ENCODE measurements around the gene WARS2. TPM values are rescaled to one million over a fixed set of nuclear protein-coding genes. Genes with fewer than 3 reads are reported as not detected.

WARS2 gene
- total RNA-seq, 1 experiment from 2014 or later: 13.3 TPM

DNA sequence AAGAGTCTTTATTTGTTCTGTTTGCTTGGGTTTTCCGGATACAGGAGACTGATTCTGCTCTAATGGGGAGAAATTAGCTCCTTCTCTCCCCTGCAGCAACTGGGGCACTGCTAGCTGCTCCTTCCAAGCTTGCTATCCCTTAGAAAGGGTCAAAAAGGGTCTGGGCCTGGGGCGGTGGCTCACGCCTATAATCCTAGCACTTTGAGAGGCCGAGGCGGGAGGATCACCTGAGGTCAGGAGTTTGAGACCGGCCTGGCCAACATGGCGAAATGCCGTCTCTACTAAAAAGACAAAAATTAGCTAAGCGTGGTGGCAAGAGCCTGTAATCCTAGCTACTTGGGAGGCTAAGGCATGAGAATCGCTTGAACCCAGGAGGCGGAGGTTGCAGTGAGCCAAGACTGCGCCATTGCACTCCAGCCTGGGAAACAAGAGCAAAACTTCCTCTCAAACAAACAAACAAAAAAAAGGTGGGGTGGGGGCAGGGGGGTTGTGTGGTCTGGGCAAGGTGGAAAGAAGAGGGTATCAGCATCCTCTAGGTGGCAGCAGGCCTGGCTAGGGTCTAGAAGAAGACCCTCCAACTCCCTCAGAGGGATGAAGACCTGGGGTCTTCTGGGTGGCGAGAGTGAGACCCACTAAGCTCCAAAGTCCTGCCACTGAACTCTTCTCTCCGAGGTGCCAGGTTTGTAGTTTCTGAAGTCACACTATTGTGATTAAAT, 136.9 kb downstream of the WARS2 start:
- CTCF ChIA-PET: no interaction called here
- no TSS peak for BruUV-seq (replicated peaks)
- no peaks in the 10 kb centered on the region for H3K36me3 ChIP-seq (ENCODE audit: insufficient read depth, low read length, poor library complexity, severe bottlenecking)
- TF ChIP-seq, protein P1, sequence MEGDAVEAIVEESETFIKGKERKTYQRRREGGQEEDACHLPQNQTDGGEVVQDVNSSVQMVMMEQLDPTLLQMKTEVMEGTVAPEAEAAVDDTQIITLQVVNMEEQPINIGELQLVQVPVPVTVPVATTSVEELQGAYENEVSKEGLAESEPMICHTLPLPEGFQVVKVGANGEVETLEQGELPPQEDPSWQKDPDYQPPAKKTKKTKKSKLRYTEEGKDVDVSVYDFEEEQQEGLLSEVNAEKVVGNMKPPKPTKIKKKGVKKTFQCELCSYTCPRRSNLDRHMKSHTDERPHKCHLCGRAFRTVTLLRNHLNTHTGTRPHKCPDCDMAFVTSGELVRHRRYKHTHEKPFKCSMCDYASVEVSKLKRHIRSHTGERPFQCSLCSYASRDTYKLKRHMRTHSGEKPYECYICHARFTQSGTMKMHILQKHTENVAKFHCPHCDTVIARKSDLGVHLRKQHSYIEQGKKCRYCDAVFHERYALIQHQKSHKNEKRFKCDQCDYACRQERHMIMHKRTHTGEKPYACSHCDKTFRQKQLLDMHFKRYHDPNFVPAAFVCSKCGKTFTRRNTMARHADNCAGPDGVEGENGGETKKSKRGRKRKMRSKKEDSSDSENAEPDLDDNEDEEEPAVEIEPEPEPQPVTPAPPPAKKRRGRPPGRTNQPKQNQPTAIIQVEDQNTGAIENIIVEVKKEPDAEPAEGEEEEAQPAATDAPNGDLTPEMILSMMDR (conservative IDR thresholded peaks at IDR 0.05; ENCODE audit: low read depth, low read length): 0 out of 2 replicates have a peak, but pooled peaks have one; percentile 21
- no peak for TF ChIP-seq EZH2 (IDR thresholded peaks at IDR 0.05; ENCODE audit: borderline replicate concordance, low read depth, low read length, poor library complexity, severe bottlenecking)
- H3K27ac ChIP-seq (ENCODE audit: low read depth, low read length, poor library complexity, severe bottlenecking): no peak overlapping the region
- no peaks in the 10 kb centered on the region for H3K4me1 ChIP-seq (ENCODE audit: insufficient read depth, low read length, poor library complexity, severe bottlenecking)
- H3K4me3 ChIP-seq (ENCODE audit: low read depth, low read length, poor library complexity, severe bottlenecking): no peak overlapping the region
- DNase-seq (ENCODE audit: low spot score): no peak
- H3K27me3 ChIP-seq (replicated peaks; ENCODE audit: insufficient read depth, low read depth, low read length, poor library complexity): peaks cover 52% of the 10 kb centered on the region
- no peaks in the 10 kb centered on the region for H3K9me3 ChIP-seq (ENCODE audit: low read depth, low read length, poor library complexity, severe bottlenecking)
- POLR2A ChIA-PET (ENCODE audit: low non-redundant PET): no interaction called here
- intact Hi-C loops (cut with micrococcal nuclease; ENCODE audit: unreplicated experiment): no loop called here

- H3K27ac ChIP-seq (ENCODE audit: low read depth, low read length, poor library complexity, severe bottlenecking): no peak overlapping the region
- H3K36me3 ChIP-seq (ENCODE audit: insufficient read depth, low read length, poor library complexity, severe bottlenecking): no peaks in the 10 kb centered on the region
- peak; percentile 37 for DNase-seq (ENCODE audit: low spot score)
- H3K27me3 ChIP-seq (replicated peaks; ENCODE audit: insufficient read depth, low read depth, low read length, poor library complexity): peaks cover 42% of the 10 kb centered on the region
- no peaks in the 10 kb centered on the region for H3K9me3 ChIP-seq (ENCODE audit: low read depth, low read length, poor library complexity, severe bottlenecking)
- ChIA-PET POLR2A (ENCODE audit: low non-redundant PET) (no interaction called here), CTCF (no interaction called here)
- H3K4me1 ChIP-seq (ENCODE audit: insufficient read depth, low read length, poor library complexity, severe bottlenecking): no peaks in the 10 kb centered on the region
- no peak overlapping the region for H3K4me3 ChIP-seq (ENCODE audit: low read depth, low read length, poor library complexity, severe bottlenecking)
- intact Hi-C loops (cut with micrococcal nuclease; ENCODE audit: unreplicated experiment): no loop called here
- BruUV-seq (replicated peaks): no TSS peak
- TF ChIP-seq, protein P1 (conservative IDR thresholded peaks at IDR 0.05; ENCODE audit: low read depth, low read length): no peak
- no peak for TF ChIP-seq EZH2 (IDR thresholded peaks at IDR 0.05; ENCODE audit: borderline replicate concordance, low read depth, low read length, poor library complexity, severe bottlenecking)
Measured at GRCh38 chr1:119002028-119002686, 138.3 kb downstream of the WARS2 start.

DNA sequence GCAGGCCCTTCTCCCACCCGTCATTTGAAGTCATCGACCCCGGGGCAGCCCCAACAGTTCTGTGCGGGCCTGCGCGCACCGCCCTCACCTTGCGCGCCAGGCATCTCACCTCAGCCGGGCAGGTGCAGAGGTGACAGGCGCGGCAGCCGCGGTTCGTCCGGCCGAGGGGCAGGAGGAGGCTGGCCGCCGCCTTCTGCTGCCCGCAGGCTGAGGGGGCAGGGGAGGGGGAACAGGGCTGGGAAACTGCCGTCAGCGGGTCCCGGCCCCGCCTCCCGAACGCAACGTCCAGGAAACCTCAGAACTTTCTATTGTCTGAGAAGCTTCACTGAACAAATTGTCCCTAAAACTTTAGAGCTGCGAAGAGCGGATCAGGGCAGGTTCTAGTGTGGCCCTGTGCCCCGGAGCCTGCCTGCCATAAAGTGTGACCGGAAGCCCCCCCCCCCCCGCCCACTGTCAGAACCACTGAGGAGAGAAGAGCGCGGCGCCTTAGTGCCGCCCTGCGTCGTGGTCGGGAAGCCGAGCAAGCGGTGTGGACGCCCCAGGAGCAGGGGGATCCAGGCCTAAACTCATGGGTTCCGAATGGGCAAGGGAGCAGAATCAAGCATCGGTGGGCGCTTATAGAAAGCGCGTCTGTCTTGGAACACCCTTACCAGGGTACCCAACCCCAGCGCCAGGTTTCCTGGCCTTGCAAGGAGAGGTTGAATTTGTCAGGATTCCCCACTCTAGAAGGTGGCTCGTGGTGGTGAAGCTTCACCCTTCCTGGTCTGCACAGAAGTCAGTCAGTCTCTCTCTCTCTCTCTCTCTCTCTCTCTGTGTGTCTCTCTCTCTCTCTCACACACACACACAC, 139.0 kb downstream of the WARS2 start:
- no peak overlapping the region for H3K4me3 ChIP-seq (ENCODE audit: low read depth, low read length, poor library complexity, severe bottlenecking)
- TF ChIP-seq EZH2 (IDR thresholded peaks at IDR 0.05; ENCODE audit: borderline replicate concordance, low read depth, low read length, poor library complexity, severe bottlenecking): no peak
- TF ChIP-seq, protein P1 (conservative IDR thresholded peaks at IDR 0.05; ENCODE audit: low read depth, low read length): no peak
- no peaks in the 10 kb centered on the region for H3K36me3 ChIP-seq (ENCODE audit: insufficient read depth, low read length, poor library complexity, severe bottlenecking)
- H3K27ac ChIP-seq (ENCODE audit: low read depth, low read length, poor library complexity, severe bottlenecking): no peak overlapping the region
- H3K4me1 ChIP-seq (ENCODE audit: insufficient read depth, low read length, poor library complexity, severe bottlenecking): no peaks in the 10 kb centered on the region
- BruUV-seq (replicated peaks): no TSS peak
- ChIA-PET POLR2A (ENCODE audit: low non-redundant PET) (no interaction called here), CTCF (no interaction called here)
- peaks cover 34% of the 10 kb centered on the region for H3K27me3 ChIP-seq (replicated peaks; ENCODE audit: insufficient read depth, low read depth, low read length, poor library complexity)
- no peak for DNase-seq (ENCODE audit: low spot score)
- intact Hi-C loops (cut with micrococcal nuclease; ENCODE audit: unreplicated experiment): no loop called here
- H3K9me3 ChIP-seq (ENCODE audit: low read depth, low read length, poor library complexity, severe bottlenecking): no peaks in the 10 kb centered on the region
